GM13977 (cell line): Measurements from ENCODE around the gene JAKMIP1.

Source experiments
- DNase-seq: peaks from one replicate; pipeline ENCODE4 v3.0.0; 2012; ENCODE audit warnings: low spot score
- CTCF ChIP-seq: IDR thresholded peaks from 2 replicates; pipeline ENCODE4 v1.5.1; 2012; ENCODE audit warnings: mild to moderate bottlenecking, control low read depth; ENCODE audit not compliant: insufficient read depth; ENCODE audit errors: extremely low read depth, missing control alignments
- in situ Hi-C: fragments of 300-500 bp; cut with MboI; formaldehyde crosslinking; loops from one replicate; pipeline ENCODE4 v1.12.0; 2022; ENCODE audit warnings: low sequenced_read_pairs, low pct_unique_long_range_greater_than_20kb, mixed read lengths, inconsistent platforms; ENCODE audit not compliant: unreplicated experiment

Gene JAKMIP1

DNA sequence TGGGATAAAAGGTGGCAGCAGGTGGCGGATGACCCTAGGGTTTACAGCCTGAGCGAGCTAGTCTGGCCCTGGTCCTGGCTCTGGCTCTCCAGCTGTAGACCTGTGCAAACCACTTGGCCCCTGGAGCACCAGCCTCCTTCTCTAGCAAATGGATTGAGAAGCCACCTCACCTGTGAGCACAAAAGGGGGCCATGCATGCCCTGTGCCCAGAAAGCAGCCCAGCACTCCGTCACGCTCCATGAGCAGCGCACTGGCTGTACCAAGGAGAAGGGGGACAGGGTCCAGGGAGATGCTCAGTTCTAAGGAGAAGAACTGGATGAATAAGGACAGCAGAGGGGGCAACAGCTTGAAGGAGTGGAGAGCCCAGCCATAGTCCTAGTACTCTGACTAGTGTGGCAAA lies 135.2 kb downstream of the JAKMIP1 start:
- no peak for DNase-seq
- TF ChIP-seq CTCF: no peak
- in situ Hi-C loops: no loop called here

DNA sequence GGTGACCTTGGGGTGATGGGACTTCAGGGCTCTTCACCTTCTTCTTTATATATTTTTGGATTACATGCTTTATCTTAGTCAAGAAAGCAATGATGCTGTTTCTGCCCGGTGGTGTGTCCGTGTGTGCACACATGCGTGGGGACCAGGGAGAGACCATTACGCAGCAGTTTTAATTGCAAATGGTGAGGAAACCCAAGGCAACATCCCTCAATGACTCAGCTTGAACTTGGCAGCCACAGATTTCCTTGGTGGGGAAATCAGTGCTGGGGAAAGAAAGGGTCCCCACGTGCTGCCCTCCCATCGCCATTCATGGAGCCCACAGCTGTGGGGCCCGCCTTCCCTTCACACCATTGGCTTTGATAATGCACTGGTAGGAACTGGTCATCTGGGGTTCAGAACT lies 136.0 kb downstream of the JAKMIP1 start:
- TF ChIP-seq CTCF: no peak
- in situ Hi-C loops: no loop called here
- no peak for DNase-seq

- no peak for DNase-seq
- in situ Hi-C loops: no loop called here
- no peak for TF ChIP-seq CTCF
These were observed 136.7 kb downstream of the JAKMIP1 start for GRCh38 chr4:6063684-6064083.

- TF ChIP-seq CTCF: no peak
- no peak for DNase-seq
- in situ Hi-C loops: no loop called here
These were observed 138.2 kb downstream of the JAKMIP1 start for GRCh38 chr4:6062133-6062532.

GRCh38 chr4:6059375-6059805 lies 141.0 kb downstream of the JAKMIP1 start:
- no peak for DNase-seq

GRCh38 chr4:6058531-6059374 lies 141.6 kb downstream of the JAKMIP1 start:
- in situ Hi-C loops: no loop called here
- DNase-seq: no peak
- TF ChIP-seq CTCF: no peak

More at GRCh38 chr4:6059375-6059805, 141.0 kb downstream of the JAKMIP1 start:
- TF ChIP-seq CTCF: no peak
- in situ Hi-C loops: no loop called here
